Measurements from ENCODE around the gene EFNA4.

DNA sequence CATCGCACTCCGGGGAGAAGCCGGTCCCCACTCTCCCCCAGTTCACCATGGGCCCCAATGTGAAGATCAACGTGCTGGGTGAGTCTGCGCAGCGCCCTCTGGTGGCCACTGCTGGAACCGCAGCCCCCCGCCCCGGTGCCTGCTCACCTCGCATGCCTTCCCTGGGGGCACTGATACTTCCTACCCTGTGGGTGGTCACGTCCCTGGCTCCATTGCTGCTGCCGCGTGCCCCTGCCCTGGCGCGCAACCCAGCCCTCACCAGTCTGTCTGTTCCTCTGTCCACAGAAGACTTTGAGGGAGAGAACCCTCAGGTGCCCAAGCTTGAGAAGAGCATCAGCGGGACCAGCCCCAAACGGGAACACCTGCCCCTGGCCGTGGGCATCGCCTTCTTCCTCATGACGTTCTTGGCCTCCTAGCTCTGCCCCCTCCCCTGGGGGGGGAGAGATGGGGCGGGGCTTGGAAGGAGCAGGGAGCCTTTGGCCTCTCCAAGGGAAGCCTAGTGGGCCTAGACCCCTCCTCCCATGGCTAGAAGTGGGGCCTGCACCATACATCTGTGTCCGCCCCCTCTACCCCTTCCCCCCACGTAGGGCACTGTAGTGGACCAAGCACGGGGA is 22.7 kb downstream of the EFNA4 start:
- TF ChIP-seq, protein P1, sequence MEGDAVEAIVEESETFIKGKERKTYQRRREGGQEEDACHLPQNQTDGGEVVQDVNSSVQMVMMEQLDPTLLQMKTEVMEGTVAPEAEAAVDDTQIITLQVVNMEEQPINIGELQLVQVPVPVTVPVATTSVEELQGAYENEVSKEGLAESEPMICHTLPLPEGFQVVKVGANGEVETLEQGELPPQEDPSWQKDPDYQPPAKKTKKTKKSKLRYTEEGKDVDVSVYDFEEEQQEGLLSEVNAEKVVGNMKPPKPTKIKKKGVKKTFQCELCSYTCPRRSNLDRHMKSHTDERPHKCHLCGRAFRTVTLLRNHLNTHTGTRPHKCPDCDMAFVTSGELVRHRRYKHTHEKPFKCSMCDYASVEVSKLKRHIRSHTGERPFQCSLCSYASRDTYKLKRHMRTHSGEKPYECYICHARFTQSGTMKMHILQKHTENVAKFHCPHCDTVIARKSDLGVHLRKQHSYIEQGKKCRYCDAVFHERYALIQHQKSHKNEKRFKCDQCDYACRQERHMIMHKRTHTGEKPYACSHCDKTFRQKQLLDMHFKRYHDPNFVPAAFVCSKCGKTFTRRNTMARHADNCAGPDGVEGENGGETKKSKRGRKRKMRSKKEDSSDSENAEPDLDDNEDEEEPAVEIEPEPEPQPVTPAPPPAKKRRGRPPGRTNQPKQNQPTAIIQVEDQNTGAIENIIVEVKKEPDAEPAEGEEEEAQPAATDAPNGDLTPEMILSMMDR (conservative IDR thresholded peaks at IDR 0.05 in 1 of 2, IDR thresholded peaks at IDR 0.05 in 1 of 2; ENCODE audit: low read depth in 1 of 2, low read length in 2 of 2): peak; percentile 71 to 90
- TF ChIP-seq EZH2 (IDR thresholded peaks at IDR 0.05; ENCODE audit: low read length, missing control alignments): no peak

Measured in fibroblast of lung (primary cell).